DND-41 (cell line): ENCODE results near the gene RAD51B.

Experiments used
- ATAC-seq: fragments of 200-7000 bp; cut with Tn5 transposase; 3 replicates; pipeline ENCODE4 v1.9.1; 2021; ENCODE audit warnings: low read depth; ENCODE audit not compliant: insufficient read depth
- DNase-seq: peaks from one replicate; pipeline ENCODE4 v3.0.0-alpha.2; 2020
- H2AFZ ChIP-seq: 2 replicates; pipeline ENCODE4 v1.6.0; 2012; ENCODE audit warnings: low read depth, low read length
- H3K27ac ChIP-seq: 2 replicates; pipeline ENCODE4 v1.5.1; 2012; ENCODE audit warnings: low read length, inconsistent platforms
- H3K27me3 ChIP-seq: fragments of 200-600 bp; sonication (generic); 2 replicates; pipeline ENCODE4 v1.6.0; 2012; ENCODE audit warnings: low read length, mild to moderate bottlenecking, inconsistent platforms; ENCODE audit not compliant: insufficient read depth, poor library complexity
- H3K36me3 ChIP-seq: 2 replicates; pipeline ENCODE4 v1.5.1; 2012; ENCODE audit warnings: low read length, inconsistent platforms; ENCODE audit not compliant: insufficient read depth
- H3K4me1 ChIP-seq: 2 replicates; pipeline ENCODE4 v1.5.1; 2012; ENCODE audit warnings: mild to moderate bottlenecking, low read length; ENCODE audit not compliant: insufficient read depth
- H3K4me2 ChIP-seq: 2 replicates; pipeline ENCODE4 v1.6.0; 2012; ENCODE audit warnings: mild to moderate bottlenecking, moderate library complexity, low read length, inconsistent platforms; ENCODE audit not compliant: insufficient read depth
- H3K4me3 ChIP-seq, 2 experiments: fragments of 200-600 bp in 1 of 2; shearing (Covaris generic) in 1 of 2; 2 replicates each; pipeline ENCODE4 v1.5.1; 2012 to 2016; ENCODE audit warnings: inconsistent platforms in 2 of 2, low read length in 2 of 2, mild to moderate bottlenecking in 2 of 2, low read depth in 1 of 2, moderate library complexity in 1 of 2
- H3K79me2 ChIP-seq: 2 replicates; pipeline ENCODE4 v1.6.0; 2012; ENCODE audit warnings: low read length, inconsistent platforms; ENCODE audit not compliant: insufficient read depth
- H3K9ac ChIP-seq: 2 replicates; pipeline ENCODE4 v1.6.0; 2012; ENCODE audit warnings: low read depth, mild to moderate bottlenecking, inconsistent platforms, low read length, moderate library complexity
- H3K9me3 ChIP-seq: 2 replicates; pipeline ENCODE4 v1.5.1; 2012; ENCODE audit warnings: low read length, moderate library complexity, mild to moderate bottlenecking, inconsistent platforms; ENCODE audit not compliant: insufficient read depth, severe bottlenecking
- H4K20me1 ChIP-seq: 2 replicates; pipeline ENCODE4 v1.6.0; 2012; ENCODE audit warnings: low read length; ENCODE audit not compliant: insufficient read depth
- EZH2 ChIP-seq: IDR thresholded peaks from 3 replicates; pipeline ENCODE4 v1.6.1; 2012; ENCODE audit warnings: borderline replicate concordance, low read depth, mild to moderate bottlenecking, moderate library complexity, low read length, inconsistent platforms; ENCODE audit not compliant: severe bottlenecking
- TF ChIP-seq, protein P1 (sequence below): IDR thresholded peaks from 2 replicates; pipeline ENCODE4 v1.5.1; 2012; ENCODE audit warnings: borderline replicate concordance, low read length, moderate library complexity, mild to moderate bottlenecking; ENCODE audit not compliant: poor library complexity, severe bottlenecking; ENCODE audit errors: extremely low read depth

The RAD51B gene

DNA sequence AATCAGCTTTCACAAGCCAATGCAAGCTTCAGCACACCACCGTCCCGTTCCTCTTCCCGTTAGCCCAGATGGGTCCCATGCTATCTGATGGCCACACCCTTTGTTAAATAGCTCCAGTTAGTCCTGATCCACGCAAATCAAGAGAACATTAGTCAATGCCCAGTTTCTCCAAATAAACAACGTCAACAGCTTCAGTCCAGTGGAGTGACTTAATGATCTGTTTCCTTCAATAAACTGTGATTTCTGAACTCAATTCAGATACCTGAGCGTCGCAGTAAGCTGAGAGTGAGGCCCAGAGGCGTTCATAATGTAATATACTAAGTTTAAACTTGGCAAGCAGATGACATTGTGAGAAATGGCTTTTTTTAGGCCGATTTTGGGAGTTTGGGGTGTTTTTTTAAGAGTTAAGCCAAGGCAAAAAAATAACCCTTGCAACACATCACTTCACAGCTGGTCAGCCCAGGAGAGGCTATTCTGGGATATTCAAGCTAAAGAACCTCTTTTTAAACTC lies 861.0 kb downstream of the RAD51B start:
- Histone ChIP-seq H2AFZ (no peak overlapping the region), H3K79me2 (no peaks in the 10 kb centered on the region), H3K9me3 (no peaks in the 10 kb centered on the region), H3K27ac (no peak overlapping the region), H3K9ac (no peak overlapping the region), H3K4me2 (no peak overlapping the region), H3K27me3 (no peaks in the 10 kb centered on the region), H4K20me1 (no peaks in the 10 kb centered on the region), H3K36me3 (no peaks in the 10 kb centered on the region), H3K4me1 (no peaks in the 10 kb centered on the region), H3K4me3 (no peak overlapping the region)
- no peak for DNase-seq
- TF ChIP-seq, protein P1, sequence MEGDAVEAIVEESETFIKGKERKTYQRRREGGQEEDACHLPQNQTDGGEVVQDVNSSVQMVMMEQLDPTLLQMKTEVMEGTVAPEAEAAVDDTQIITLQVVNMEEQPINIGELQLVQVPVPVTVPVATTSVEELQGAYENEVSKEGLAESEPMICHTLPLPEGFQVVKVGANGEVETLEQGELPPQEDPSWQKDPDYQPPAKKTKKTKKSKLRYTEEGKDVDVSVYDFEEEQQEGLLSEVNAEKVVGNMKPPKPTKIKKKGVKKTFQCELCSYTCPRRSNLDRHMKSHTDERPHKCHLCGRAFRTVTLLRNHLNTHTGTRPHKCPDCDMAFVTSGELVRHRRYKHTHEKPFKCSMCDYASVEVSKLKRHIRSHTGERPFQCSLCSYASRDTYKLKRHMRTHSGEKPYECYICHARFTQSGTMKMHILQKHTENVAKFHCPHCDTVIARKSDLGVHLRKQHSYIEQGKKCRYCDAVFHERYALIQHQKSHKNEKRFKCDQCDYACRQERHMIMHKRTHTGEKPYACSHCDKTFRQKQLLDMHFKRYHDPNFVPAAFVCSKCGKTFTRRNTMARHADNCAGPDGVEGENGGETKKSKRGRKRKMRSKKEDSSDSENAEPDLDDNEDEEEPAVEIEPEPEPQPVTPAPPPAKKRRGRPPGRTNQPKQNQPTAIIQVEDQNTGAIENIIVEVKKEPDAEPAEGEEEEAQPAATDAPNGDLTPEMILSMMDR: no peak
- TF ChIP-seq EZH2: no peak
- ATAC-seq: no peak

DNA sequence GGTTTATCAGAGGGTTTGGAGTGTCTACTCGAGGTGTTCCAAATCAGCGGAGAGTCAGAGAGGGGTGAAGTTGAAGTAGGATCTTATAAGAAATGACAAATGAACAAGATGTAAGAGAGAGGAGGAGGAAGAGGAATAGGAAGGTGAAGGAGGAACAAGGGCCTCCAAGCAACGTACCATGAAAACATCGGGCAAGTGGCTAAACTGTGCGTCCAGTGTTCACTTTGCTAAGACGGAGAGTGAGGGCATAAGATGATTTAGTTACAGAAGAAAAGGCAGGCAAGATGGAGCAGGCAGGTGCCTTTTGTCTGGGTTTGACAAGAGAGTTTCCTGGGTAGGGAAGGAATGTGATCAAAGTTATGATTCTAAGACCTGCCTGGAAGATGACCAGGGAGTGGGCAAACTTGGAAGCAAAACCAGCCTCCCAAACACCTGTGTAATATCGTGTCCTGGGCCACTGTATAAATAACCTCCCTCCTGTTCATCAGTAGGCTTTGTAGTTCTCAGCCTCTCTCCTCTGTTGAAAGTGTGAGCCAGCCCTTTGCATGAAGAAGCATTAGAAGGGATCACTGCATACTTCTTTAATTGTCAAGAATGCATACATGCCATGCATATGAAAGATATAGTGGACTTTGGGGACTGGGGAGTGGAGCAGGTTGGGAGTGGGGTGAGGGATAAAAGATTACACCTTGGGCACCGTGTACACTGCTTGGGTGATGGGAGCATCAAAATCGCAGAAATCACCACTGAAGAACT lies 861.9 kb downstream of the RAD51B start:
- no peak overlapping the region for H3K4me3 ChIP-seq
- no peak for DNase-seq
- no peaks in the 10 kb centered on the region for H3K9me3 ChIP-seq
- ATAC-seq: no peak
- no peaks in the 10 kb centered on the region for H3K36me3 ChIP-seq
- TF ChIP-seq, protein P1: no peak
- no peak for TF ChIP-seq EZH2
- H4K20me1 ChIP-seq: no peaks in the 10 kb centered on the region
- H3K4me1 ChIP-seq: no peaks in the 10 kb centered on the region
- no peaks in the 10 kb centered on the region for H3K27me3 ChIP-seq
- H3K79me2 ChIP-seq: no peaks in the 10 kb centered on the region
- H3K27ac ChIP-seq: no peak overlapping the region
- no peak overlapping the region for H3K4me2 ChIP-seq
- H3K9ac ChIP-seq: no peak overlapping the region
- H2AFZ ChIP-seq: no peak overlapping the region

DNA sequence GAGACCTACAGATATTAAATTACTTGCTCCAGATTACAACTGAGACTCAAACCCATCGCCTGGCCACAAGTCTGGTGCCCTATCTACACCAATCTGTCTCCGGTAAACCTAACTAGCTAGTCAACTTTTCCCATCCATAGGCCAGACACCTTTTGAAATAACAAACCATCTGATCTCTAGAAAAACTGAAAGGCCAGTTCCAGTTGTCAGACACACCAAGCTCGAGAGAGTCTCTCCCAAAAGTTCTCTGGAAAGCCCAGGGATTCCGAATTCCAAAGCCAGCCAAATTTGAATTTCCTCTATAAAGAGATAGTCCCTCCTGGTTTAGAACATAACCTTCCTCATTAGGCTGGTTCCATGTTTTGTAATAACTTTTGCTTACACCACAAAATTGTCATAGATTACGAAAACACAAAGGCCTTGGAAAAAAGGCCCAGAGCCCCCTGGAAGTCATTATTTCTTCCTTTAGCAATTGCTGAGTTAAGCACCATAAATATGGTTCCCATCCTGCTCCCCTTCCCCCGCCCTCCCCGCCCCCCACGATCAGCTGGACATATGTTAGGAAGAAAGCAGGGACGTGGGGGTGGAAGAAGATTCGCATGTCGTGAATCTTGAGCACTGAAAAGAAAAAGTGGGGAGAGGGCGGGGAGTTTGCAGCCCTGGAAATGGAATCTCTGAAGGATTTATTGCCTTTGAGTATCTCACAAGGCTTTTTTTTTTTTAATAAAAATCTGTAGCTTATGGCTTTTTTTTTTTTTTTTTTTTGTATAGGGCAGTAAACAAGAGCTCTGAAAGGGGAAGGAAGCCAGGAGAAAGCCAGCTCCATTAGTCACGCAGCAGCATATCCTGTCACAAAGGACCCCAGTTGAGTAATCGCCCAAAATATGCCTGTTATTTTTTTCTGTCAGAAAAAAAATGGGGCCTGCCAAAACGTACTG lies 862.9 kb downstream of the RAD51B start:
- no peak overlapping the region for H3K4me3 ChIP-seq
- H3K27me3 ChIP-seq: no peaks in the 10 kb centered on the region
- DNase-seq (no peak), ATAC-seq (no peak)
- no peaks in the 10 kb centered on the region for H3K79me2 ChIP-seq
- no peaks in the 10 kb centered on the region for H3K9me3 ChIP-seq
- H3K36me3 ChIP-seq: no peaks in the 10 kb centered on the region
- H3K4me1 ChIP-seq: no peaks in the 10 kb centered on the region
- H2AFZ ChIP-seq: no peak overlapping the region
- no peak for TF ChIP-seq EZH2
- no peak overlapping the region for H3K9ac ChIP-seq
- H3K4me2 ChIP-seq: no peak overlapping the region
- H3K27ac ChIP-seq: no peak overlapping the region
- H4K20me1 ChIP-seq: no peaks in the 10 kb centered on the region

DNA sequence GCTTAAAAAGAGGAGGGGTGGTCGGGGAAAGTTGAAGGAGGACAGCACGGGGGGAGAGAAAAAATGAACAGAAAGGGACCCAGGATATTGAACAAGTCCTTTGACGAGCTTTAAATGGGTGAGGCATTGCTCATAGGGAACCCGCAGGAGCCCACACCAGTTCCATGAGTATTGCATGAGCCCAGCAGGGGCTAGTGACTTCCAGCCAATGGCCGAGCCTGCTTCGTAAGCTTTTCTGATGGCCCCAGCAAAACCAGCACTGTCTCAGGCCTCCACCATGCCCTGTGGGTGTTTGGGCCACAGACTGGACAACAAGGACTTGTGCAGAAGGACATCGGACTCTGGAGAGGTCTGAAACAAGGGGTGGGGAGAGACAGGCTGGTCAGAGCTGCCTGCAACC lies 863.7 kb downstream of the RAD51B start:
- TF ChIP-seq, protein P1: no peak
- Histone ChIP-seq H2AFZ (no peak overlapping the region), H3K4me3 (no peak overlapping the region), H3K27me3 (no peaks in the 10 kb centered on the region), H4K20me1 (no peaks in the 10 kb centered on the region), H3K9me3 (no peaks in the 10 kb centered on the region), H3K27ac (no peak overlapping the region), H3K36me3 (no peaks in the 10 kb centered on the region), H3K9ac (no peak overlapping the region), H3K79me2 (no peaks in the 10 kb centered on the region), H3K4me1 (no peaks in the 10 kb centered on the region), H3K4me2 (no peak overlapping the region)
- DNase-seq (no peak), ATAC-seq (no peak)
